Stimulated activated CD8-positive, alpha-beta memory T cell treated with anti-CD3 and anti-CD28 coated beads, Interleukin-15, amount 100 ng/mL, for 4 hours (primary cell): ENCODE data around the gene CLEC4G.
A peak's percentile ranks its signal among the peaks of the same experiment; 100 is the strongest.

ENCODE experiments used
- DNase-seq, 2 donors: peaks; one replicate each; pipeline ENCODE4 v3.0.0-alpha.2; 2020; ENCODE audit warnings: low read depth in 2 of 2

The CLEC4G gene

GRCh38 chr19:7697721-7698287, 34.1 kb downstream of the CLEC4G start:
- no peak for DNase-seq

GRCh38 chr19:7694499-7694898, 37.4 kb downstream of the CLEC4G start:
- no peak for DNase-seq

GRCh38 chr19:7692417-7693088, 39.4 kb downstream of the CLEC4G start:
- no peak for DNase-seq

GRCh38 chr19:7691497-7691896, 40.4 kb downstream of the CLEC4G start:
- no peak for DNase-seq

- DNase-seq: no peak
Measured at GRCh38 chr19:7690779-7691258, 41.1 kb downstream of the CLEC4G start.

GRCh38 chr19:7689165-7689564, 42.7 kb downstream of the CLEC4G start:
- no peak for DNase-seq

- no peak for DNase-seq
Measured at GRCh38 chr19:7687177-7687576, 44.7 kb downstream of the CLEC4G start.

- DNase-seq: no peak
Measured at GRCh38 chr19:7685546-7686445, 46.1 kb downstream of the CLEC4G start.

- no peak for DNase-seq
Measured at GRCh38 chr19:7682175-7682855, 49.6 kb downstream of the CLEC4G start.

GRCh38 chr19:7681340-7682174, 50.4 kb downstream of the CLEC4G start:
- DNase-seq: peak; percentile 48 to 76

GRCh38 chr19:7680606-7681339, 51.1 kb downstream of the CLEC4G start, which contains the start of gene TRAPPC5:
TRAPPC5 (plus strand) TSS chr19:7680833; CDS start chr19:7682254, 1,421 bp downstream.
- DNase-seq: peak; percentile 70 to 78

GRCh38 chr19:7679771-7680605, 51.9 kb downstream of the CLEC4G start:
- no peak for DNase-seq

GRCh38 chr19:7678971-7679751, 52.7 kb downstream of the CLEC4G start:
- peak; percentile 34 to 57 for DNase-seq
